Medulla oblongata (tissue), 1 donor: ENCODE measurements around the gene BCKDHB.
"Not testable (repeated sequence)": the region's sequence is repeated elsewhere in the genome, so short reads cannot be mapped to it uniquely, and the experiment has no call there.

Experiments used
- DNase-seq: peaks from one replicate; pipeline ENCODE4 v3.0.0-alpha.2; 2015; ENCODE audit errors: extremely low spot score

BCKDHB gene

GRCh38 chr6:80106418-80107235 lies at the start of gene BCKDHB:
BCKDHB (plus strand) TSS chr6:80106671; CDS start chr6:80106694, 23 bp downstream.
- DNase-seq = peak; percentile 99

GRCh38 chr6:80060774-80061173 lies 45.7 kb upstream of the BCKDHB start:
- no peak for DNase-seq

GRCh38 chr6:80068146-80068545 lies 38.3 kb upstream of the BCKDHB start:
- DNase-seq = not testable (repeated sequence)

DNA sequence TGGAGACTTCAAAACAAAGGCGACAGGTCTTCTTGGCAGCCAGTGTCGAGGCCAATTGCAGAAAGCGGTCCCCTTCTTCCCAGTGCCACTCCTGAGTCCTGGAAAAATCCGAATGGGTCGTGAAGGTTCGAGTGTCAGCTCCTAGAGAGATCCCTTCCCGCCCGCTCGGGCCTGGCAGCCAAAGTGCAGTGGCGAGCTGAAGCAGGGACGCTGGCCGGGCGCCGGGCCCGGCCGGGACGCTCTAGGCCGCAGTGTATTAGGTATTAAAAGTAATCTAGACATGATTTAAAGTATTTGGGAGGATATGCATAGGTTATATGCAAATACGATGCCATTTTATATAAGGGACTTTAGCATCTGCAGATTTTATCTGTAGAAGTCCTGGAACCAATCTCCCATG lies 36.0 kb upstream of the BCKDHB start:
- DNase-seq = not testable (repeated sequence)

GRCh38 chr6:80077067-80077466 lies 29.4 kb upstream of the BCKDHB start:
- DNase-seq = no peak

DNA sequence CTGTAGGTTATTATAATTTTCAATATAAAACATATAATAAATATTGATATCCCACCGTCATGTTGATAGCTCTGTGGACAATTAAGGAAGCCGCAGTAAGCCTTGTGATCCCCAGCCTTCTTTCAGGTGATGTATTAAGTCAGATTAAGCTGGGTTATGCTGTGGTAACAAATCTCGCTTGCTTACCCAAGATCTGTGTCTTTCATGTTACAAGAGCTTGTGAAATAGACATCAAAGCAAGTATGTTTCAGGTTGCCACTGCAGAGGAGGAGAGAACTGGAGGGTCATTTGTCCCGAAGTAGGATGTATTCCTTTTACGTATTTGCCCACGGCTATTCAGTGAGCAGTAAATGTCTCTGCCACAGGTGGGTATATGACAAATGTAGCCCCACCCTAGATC lies 17.8 kb upstream of the BCKDHB start:
- DNase-seq = no peak

- no peak for DNase-seq
Observed at GRCh38 chr6:80091506-80091905, 15.0 kb upstream of the BCKDHB start.

- DNase-seq = peak; percentile 32
Observed at GRCh38 chr6:80094017-80094416, 12.5 kb upstream of the BCKDHB start.

GRCh38 chr6:80095600-80095999 lies 10.9 kb upstream of the BCKDHB start:
- DNase-seq = no peak

DNA sequence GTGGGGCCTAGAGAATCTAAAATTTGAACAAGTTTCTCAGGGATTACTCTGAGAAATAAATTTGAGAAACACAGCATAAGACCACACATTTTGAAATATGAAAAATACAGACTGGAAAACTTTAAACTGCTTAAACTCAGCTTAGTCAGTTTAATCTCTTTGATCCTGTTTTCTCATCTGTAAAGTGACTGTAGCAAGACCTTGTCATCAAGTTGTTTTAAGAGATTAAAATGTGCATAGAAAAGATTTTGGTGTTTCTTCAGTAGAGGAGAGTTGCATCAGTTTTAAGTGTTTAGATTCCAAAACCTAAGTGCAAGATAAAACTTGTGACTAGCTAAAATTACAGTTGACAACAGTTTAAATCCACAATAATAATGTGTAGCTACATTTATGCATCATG lies 8.1 kb upstream of the BCKDHB start:
- no peak for DNase-seq

DNA sequence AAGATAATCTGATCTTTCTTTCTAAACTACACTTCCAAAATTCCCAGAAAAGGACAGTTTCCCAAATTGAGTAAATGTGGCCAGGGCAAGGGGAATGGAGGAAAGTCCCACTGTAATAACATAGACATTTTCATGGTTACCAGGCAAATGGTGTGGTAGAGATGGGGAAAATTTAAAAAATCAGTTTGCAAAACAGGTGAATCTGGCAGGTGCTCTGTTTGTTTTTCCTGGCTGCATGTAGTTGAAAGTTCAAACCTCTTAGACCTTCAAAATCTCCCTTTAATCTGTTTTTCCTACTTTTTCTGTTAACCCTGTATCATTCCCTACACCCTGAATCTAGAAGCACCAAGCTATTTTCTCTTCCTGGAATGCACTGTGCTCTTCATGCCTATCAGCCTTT lies 2.0 kb upstream of the BCKDHB start:
- no peak for DNase-seq

GRCh38 chr6:80105972-80106417 lies 476 bp upstream of the BCKDHB start:
- DNase-seq = peak; percentile 7

- not testable (repeated sequence) for DNase-seq
Observed at GRCh38 chr6:80122576-80122975, 16.1 kb downstream of the BCKDHB start.

DNA sequence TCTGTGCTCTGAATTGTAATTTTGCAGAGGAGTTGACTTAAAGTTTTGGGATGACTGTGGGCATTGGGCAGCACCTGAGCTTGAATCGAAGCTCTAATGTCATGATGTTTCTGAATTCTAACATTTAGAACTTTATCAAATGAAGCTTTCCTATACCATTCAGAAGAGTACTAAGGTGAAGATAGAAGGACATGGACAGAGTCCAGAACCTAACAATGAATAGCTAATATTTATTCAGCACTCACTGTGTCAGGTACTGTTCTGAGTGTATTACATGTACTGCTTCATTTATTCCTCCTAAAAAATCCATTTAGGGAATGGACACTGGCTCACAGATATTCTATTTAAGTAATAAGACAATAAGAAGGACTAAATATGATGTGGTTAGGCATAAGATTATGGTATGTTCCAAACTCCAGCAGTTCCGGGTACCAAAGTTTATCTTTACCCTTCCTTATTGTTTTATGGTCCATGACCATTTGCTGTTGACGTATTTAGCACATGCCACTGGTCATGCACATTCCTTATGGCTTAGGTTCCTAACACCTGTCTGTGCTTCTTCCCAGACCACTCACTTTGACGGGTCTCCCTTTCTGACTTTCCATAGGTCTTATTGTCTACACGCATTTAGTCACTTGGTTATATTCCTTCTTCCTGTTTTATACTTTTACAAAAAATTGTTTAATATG lies 20.3 kb downstream of the BCKDHB start:
- no peak for DNase-seq

DNA sequence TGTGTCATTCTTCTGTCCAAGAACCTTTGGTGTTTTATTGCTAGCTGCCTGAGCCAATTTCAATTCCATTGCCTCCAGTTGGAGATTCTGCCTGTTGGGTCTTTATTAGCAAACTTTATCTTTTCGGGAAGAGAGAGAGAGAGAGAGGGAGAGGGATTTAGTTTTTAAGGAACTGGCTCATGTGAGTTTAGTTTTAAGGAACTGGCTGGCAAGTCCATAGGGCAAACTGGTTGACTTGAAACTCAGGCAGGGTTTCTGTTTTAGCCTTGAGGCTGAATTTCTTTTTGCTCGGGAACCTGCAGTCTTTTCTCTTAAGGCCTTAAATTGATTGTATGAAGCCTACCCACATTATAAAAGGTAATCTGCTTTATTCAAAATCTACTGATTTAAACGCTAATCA lies 23.0 kb downstream of the BCKDHB start:
- DNase-seq = no peak

GRCh38 chr6:80133020-80133419 lies 26.5 kb downstream of the BCKDHB start:
- DNase-seq = peak; percentile 75

GRCh38 chr6:80134065-80134464 lies 27.6 kb downstream of the BCKDHB start:
- no peak for DNase-seq

DNA sequence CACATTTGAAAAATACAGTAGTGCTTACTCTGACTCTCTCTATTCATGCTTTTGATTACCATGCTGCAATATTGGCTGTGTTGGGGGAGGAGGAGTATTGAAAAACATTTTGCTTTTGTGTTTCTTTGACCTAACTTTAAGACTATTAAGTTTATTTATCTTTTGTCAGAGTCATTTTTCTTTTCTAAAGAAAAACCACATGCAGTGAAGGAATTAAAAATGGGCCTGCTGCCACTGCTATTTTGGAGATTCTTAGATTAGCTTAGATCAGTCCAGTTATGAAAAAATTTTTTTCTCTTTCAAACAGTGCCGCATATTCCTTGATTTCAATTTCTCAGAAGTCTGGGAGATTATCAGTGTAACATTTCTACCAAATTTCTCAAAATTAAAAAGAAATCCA lies 36.1 kb downstream of the BCKDHB start:
- DNase-seq = no peak

DNA sequence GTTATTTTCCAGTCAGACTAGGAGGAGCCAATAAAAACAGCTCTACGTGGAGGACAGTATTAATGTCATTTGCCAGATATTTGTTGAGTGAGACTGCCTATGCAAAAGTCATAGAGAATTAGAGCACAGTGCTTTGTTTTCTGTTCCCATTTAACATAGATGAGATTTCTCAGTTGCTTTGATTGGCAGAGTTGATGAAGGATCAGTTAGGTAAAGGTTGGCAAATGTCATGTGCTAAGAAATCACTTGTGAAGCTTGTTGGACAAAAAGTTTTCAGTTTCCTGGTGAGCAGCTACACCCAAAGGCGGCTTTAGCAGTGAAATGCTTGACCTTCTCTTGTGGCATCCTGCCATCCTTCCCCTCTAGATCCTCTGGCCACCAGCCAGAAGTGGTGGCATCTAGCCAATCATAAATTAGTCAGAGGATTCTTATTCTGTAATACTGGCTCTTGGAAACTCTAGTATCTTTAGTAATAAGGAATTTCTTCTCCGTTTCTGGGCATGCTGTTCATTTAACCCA lies 37.0 kb downstream of the BCKDHB start:
- DNase-seq = peak; percentile 70

DNA sequence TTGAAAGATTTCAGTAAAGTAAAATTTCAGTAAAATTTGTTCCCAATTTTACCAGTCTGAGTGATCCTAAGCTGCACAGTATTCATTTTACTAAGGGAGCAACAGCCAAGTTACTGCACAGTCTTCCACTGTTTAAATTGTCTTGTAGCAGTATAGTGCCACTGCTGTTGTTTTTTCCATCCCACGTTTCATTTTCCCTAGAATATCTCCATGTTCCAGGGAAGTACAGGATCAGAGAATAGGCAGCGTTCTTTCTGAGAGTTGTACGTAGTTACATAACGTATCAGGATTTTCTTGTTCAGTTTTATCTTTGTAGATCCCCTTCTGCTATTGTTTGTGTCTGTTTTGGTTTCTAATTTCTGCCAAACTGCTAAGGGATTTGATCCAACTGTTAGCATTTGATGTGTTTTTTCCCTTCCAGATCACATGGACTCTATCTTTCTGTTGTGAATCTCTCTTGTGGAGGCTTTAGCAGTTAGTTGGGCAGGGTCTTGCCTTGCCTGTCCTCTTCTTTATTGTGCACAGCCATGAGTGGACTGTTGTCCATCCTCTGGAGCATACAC lies 38.4 kb downstream of the BCKDHB start:
- no peak for DNase-seq

GRCh38 chr6:80145509-80145908 lies 39.0 kb downstream of the BCKDHB start:
- DNase-seq = no peak

- no peak for DNase-seq
Observed at GRCh38 chr6:80145921-80146320, 39.5 kb downstream of the BCKDHB start.

GRCh38 chr6:80148220-80148619 lies 41.7 kb downstream of the BCKDHB start:
- DNase-seq = no peak
